ENCODE data around the gene MIEF1. TPM values are rescaled to one million over a fixed set of nuclear protein-coding genes. Genes with fewer than 3 reads are reported as not detected.

Gene MIEF1
- total RNA-seq (2012; rRNA removed): 33.6 and 33.7 TPM in 2 replicates

- H3K4me1 ChIP-seq (ENCODE audit: control insufficient read depth, insufficient read depth, low read length): peaks cover 11% of the 10 kb centered on the region
- H3K9ac ChIP-seq (ENCODE audit: low read depth, low read length): peak within 1 kb of the TSS; percentile 91
- H3K36me3 ChIP-seq (ENCODE audit: insufficient read depth, low read length): peaks cover 31% of the 10 kb centered on the region
- H3K9me3 ChIP-seq (replicated peaks; ENCODE audit: low read length): no peaks in the 10 kb centered on the region
- peak within 1 kb of the TSS; percentile 88 for H3K4me3 ChIP-seq (ENCODE audit: low read length)
- H3K27me3 ChIP-seq (ENCODE audit: control insufficient read depth, insufficient read depth, low read length): no peaks in the 10 kb centered on the region
- H3K4me2 ChIP-seq (ENCODE audit: low read length): peak within 1 kb of the TSS; percentile 85
These were observed at the start of gene MIEF1 for GRCh38 chr22:39502109-39502788. MIEF1 (plus strand) TSS chr22:39502290; CDS start chr22:39511295, 9,005 bp downstream.

DNA sequence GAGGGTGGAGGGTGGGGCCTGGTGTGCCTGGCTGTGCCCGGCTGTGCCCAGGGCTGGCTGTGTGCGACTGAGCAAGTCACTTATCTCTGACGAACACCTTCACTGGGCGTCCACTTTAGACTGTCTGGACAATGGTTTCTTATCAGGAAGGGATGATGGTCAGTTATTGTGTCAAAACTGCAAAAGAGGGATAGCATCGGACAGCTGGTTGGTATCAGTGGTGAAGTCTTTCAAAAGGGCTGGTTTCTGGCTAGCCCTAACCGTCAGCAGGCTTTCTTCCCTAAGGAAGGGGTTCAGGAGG lies 49.4 kb upstream of the MIEF1 start:
- no peak overlapping the region for H3K9ac ChIP-seq (ENCODE audit: low read depth, low read length)
- H3K27me3 ChIP-seq (ENCODE audit: control insufficient read depth, insufficient read depth, low read length): peaks cover 29% of the 10 kb centered on the region
- no peaks in the 10 kb centered on the region for H3K36me3 ChIP-seq (ENCODE audit: insufficient read depth, low read length)
- no peaks in the 10 kb centered on the region for H3K9me3 ChIP-seq (replicated peaks; ENCODE audit: low read length)
- no peak overlapping the region for H3K4me3 ChIP-seq (ENCODE audit: low read length)
- no peak overlapping the region for H3K4me2 ChIP-seq (ENCODE audit: low read length)
- no peaks in the 10 kb centered on the region for H3K4me1 ChIP-seq (ENCODE audit: control insufficient read depth, insufficient read depth, low read length)

DNA sequence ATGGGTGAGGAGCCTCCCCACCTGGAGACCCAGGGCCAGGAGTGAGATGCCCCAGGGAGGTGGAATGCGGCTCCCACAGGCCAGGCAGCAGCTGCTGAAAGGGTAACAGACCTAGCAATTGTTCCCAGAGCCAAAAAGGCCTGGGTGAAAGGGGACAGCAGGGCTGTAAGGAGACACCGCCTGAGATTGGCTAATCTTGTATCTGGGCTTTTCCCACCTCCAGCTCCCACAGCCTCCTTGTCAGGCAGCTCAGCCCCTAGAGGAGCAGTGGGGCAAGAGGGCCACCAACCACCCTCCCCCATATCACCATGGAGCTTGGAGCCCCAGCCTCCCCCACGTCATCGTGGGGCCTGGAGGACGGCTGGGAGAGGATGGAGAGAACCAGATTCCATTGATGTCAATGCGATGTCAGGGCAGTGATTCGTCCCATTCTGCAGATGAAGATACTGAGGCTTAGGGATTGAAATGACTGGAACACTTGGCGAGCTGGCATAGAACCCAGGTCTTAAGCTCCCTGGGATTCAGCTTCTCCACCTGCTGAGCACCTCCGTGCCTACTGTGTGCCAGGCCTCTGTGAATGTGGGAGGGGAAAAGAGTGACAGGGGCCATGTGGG lies 48.2 kb upstream of the MIEF1 start:
- no peak overlapping the region for H3K9ac ChIP-seq (ENCODE audit: low read depth, low read length)
- no peaks in the 10 kb centered on the region for H3K4me1 ChIP-seq (ENCODE audit: control insufficient read depth, insufficient read depth, low read length)
- H3K9me3 ChIP-seq (replicated peaks; ENCODE audit: low read length): no peaks in the 10 kb centered on the region
- H3K4me3 ChIP-seq (ENCODE audit: low read length): no peak overlapping the region
- peaks cover 41% of the 10 kb centered on the region for H3K27me3 ChIP-seq (ENCODE audit: control insufficient read depth, insufficient read depth, low read length)
- no peak overlapping the region for H3K4me2 ChIP-seq (ENCODE audit: low read length)
- no peaks in the 10 kb centered on the region for H3K36me3 ChIP-seq (ENCODE audit: insufficient read depth, low read length)

GRCh38 chr22:39454385-39454871 lies 47.7 kb upstream of the MIEF1 start:
- H3K36me3 ChIP-seq (ENCODE audit: insufficient read depth, low read length): no peaks in the 10 kb centered on the region
- H3K9ac ChIP-seq (ENCODE audit: low read depth, low read length): no peak overlapping the region
- no peaks in the 10 kb centered on the region for H3K9me3 ChIP-seq (replicated peaks; ENCODE audit: low read length)
- H3K27me3 ChIP-seq (ENCODE audit: control insufficient read depth, insufficient read depth, low read length): peaks cover 41% of the 10 kb centered on the region
- no peak overlapping the region for H3K4me2 ChIP-seq (ENCODE audit: low read length)
- no peak overlapping the region for H3K4me3 ChIP-seq (ENCODE audit: low read length)
- H3K4me1 ChIP-seq (ENCODE audit: control insufficient read depth, insufficient read depth, low read length): no peaks in the 10 kb centered on the region

DNA sequence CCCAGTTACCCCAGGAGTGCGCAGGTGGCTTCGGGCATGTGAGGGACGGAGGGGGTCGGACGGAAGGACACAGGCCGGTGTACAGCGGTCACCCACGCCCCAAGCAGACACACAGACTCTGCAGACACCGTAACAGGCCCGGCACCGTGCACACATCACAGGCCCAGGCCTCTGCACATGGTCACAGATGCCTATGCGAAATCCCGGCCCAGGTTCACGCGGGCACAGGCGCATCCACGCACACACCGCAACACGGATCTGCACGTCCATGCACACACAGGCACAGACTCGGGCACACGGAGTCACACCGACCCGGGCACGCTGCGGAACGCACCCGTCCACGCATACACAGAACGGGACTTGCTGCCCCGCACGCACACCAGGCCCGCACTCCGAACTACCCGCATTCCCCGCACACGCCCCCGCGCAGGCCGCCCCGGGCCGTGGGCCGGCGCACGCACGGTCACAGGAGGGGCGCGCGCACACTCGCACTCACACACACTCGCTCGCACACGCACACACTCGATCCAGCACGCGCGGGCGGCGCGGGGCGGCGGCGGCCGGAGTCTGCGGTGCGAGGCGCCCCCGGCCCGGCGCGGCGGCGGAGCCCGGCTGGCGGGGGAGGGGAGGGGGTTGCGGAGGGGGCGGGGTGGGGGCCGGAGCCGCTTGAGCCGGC lies 45.4 kb upstream of the MIEF1 start, which contains the start of gene MGAT3:
TSS of gene MGAT3 (plus strand) at position 491 of the 676 bp plus-strand sequence. CDS start 30,336 bp downstream, outside the sequence.
- Histone ChIP-seq H3K9ac (ENCODE audit: low read depth, low read length) (no peak within 1 kb of the TSS), H3K9me3 (replicated peaks; ENCODE audit: low read length) (no peaks in the 10 kb centered on the region), H3K36me3 (ENCODE audit: insufficient read depth, low read length) (no peaks in the 10 kb centered on the region), H3K4me2 (ENCODE audit: low read length) (no peak within 1 kb of the TSS), H3K4me1 (ENCODE audit: control insufficient read depth, insufficient read depth, low read length) (no peaks in the 10 kb centered on the region), H3K27me3 (ENCODE audit: control insufficient read depth, insufficient read depth, low read length) (peaks cover 54% of the 10 kb centered on the region), H3K4me3 (ENCODE audit: low read length) (no peak within 1 kb of the TSS)

- no peaks in the 10 kb centered on the region for H3K36me3 ChIP-seq (ENCODE audit: insufficient read depth, low read length)
- H3K9ac ChIP-seq (ENCODE audit: low read depth, low read length): no peak overlapping the region
- H3K4me3 ChIP-seq (ENCODE audit: low read length): no peak overlapping the region
- H3K9me3 ChIP-seq (replicated peaks; ENCODE audit: low read length): no peaks in the 10 kb centered on the region
- H3K27me3 ChIP-seq (ENCODE audit: control insufficient read depth, insufficient read depth, low read length): peaks cover 58% of the 10 kb centered on the region
- no peak overlapping the region for H3K4me2 ChIP-seq (ENCODE audit: low read length)
- no peaks in the 10 kb centered on the region for H3K4me1 ChIP-seq (ENCODE audit: control insufficient read depth, insufficient read depth, low read length)
These were observed 44.9 kb upstream of the MIEF1 start for GRCh38 chr22:39457198-39457555.

- Histone ChIP-seq H3K36me3 (ENCODE audit: insufficient read depth, low read length) (no peaks in the 10 kb centered on the region), H3K4me3 (ENCODE audit: low read length) (no peak overlapping the region), H3K4me2 (ENCODE audit: low read length) (no peak overlapping the region), H3K9ac (ENCODE audit: low read depth, low read length) (no peak overlapping the region), H3K9me3 (replicated peaks; ENCODE audit: low read length) (no peaks in the 10 kb centered on the region), H3K27me3 (ENCODE audit: control insufficient read depth, insufficient read depth, low read length) (peaks cover 60% of the 10 kb centered on the region), H3K4me1 (ENCODE audit: control insufficient read depth, insufficient read depth, low read length) (no peaks in the 10 kb centered on the region)
These were observed 44.3 kb upstream of the MIEF1 start for GRCh38 chr22:39457556-39458443.

- no peak overlapping the region for H3K4me2 ChIP-seq (ENCODE audit: low read length)
- H3K27me3 ChIP-seq (ENCODE audit: control insufficient read depth, insufficient read depth, low read length): peaks cover 60% of the 10 kb centered on the region
- H3K9ac ChIP-seq (ENCODE audit: low read depth, low read length): no peak overlapping the region
- no peaks in the 10 kb centered on the region for H3K9me3 ChIP-seq (replicated peaks; ENCODE audit: low read length)
- H3K4me1 ChIP-seq (ENCODE audit: control insufficient read depth, insufficient read depth, low read length): no peaks in the 10 kb centered on the region
- H3K4me3 ChIP-seq (ENCODE audit: low read length): no peak overlapping the region
- no peaks in the 10 kb centered on the region for H3K36me3 ChIP-seq (ENCODE audit: insufficient read depth, low read length)
These were observed 43.5 kb upstream of the MIEF1 start for GRCh38 chr22:39458444-39459083.

- H3K9ac ChIP-seq (ENCODE audit: low read depth, low read length): no peak overlapping the region
- peaks cover 57% of the 10 kb centered on the region for H3K27me3 ChIP-seq (ENCODE audit: control insufficient read depth, insufficient read depth, low read length)
- no peaks in the 10 kb centered on the region for H3K9me3 ChIP-seq (replicated peaks; ENCODE audit: low read length)
- no peak overlapping the region for H3K4me3 ChIP-seq (ENCODE audit: low read length)
- no peak overlapping the region for H3K4me2 ChIP-seq (ENCODE audit: low read length)
- H3K4me1 ChIP-seq (ENCODE audit: control insufficient read depth, insufficient read depth, low read length): no peaks in the 10 kb centered on the region
- H3K36me3 ChIP-seq (ENCODE audit: insufficient read depth, low read length): no peaks in the 10 kb centered on the region
These were observed 42.4 kb upstream of the MIEF1 start for GRCh38 chr22:39459681-39460080.

GRCh38 chr22:39462443-39463221 lies 39.5 kb upstream of the MIEF1 start:
- Histone ChIP-seq H3K4me1 (ENCODE audit: control insufficient read depth, insufficient read depth, low read length) (no peaks in the 10 kb centered on the region), H3K9ac (ENCODE audit: low read depth, low read length) (no peak overlapping the region), H3K36me3 (ENCODE audit: insufficient read depth, low read length) (no peaks in the 10 kb centered on the region)

More at GRCh38 chr22:39462443-39463221, 39.5 kb upstream of the MIEF1 start:
- H3K4me2 ChIP-seq (ENCODE audit: low read length): no peak overlapping the region
- peaks cover 51% of the 10 kb centered on the region for H3K27me3 ChIP-seq (ENCODE audit: control insufficient read depth, insufficient read depth, low read length)
- H3K9me3 ChIP-seq (replicated peaks; ENCODE audit: low read length): no peaks in the 10 kb centered on the region
- no peak overlapping the region for H3K4me3 ChIP-seq (ENCODE audit: low read length)
